SW 1271 (cell line): ENCODE measurements around the gene PTPN2.
"Not testable (repeated sequence)": the region's sequence is repeated elsewhere in the genome, so short reads cannot be mapped to it uniquely, and the experiment has no call there.

ENCODE experiments used
- DNase-seq, 2 experiments: peaks; one replicate each; lab custom pipeline; 2025; lab: John Stamatoyannopoulos, UW

Gene PTPN2

DNA sequence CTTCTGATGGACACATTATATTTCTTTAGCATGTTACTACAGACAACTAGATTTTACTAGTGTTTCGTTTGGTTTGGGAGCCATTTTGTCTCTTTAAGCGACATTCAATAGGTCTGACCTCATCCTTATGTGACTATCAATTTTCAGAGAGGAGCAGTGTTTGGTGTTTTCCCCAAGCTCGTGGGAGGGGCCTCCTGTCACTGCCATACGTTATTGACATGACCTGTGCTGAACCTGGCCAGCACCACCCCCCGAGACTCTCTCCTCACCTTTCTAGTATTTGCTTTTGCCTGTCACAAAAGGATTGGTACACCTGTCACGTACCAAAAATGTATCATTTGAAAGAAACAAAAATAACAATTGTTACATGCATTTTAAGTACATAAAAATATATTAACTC lies 111.9 kb downstream of the PTPN2 start:
- no peak for DNase-seq

GRCh38 chr18:12770469-12771219 lies 113.4 kb downstream of the PTPN2 start:
- DNase-seq: no peak

GRCh38 chr18:12769644-12770440 lies 114.2 kb downstream of the PTPN2 start:
- no peak for DNase-seq

DNA sequence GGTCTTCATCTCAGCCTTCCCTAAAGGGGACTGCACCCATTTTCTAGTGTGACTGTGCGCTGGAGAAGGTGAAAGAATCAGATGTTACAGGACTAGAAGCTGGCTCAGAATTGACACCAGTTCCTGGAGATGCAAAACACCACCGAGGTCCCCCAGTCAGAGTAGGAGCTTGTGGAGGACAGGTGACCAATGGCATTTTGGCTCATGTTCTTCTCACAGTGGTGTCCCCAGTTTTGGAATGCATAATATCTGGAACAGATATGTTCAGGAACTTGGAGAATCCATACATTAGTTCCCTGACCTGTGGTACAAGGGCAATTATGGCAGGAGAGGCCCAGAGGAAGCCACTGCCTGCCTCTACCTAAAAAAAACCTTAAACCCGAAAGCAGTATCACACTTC lies 114.9 kb downstream of the PTPN2 start:
- DNase-seq: no peak

- no peak for DNase-seq
Measured at GRCh38 chr18:12768625-12769024, 115.4 kb downstream of the PTPN2 start.

- no peak for DNase-seq
Measured at GRCh38 chr18:12767580-12768155, 116.4 kb downstream of the PTPN2 start.

DNA sequence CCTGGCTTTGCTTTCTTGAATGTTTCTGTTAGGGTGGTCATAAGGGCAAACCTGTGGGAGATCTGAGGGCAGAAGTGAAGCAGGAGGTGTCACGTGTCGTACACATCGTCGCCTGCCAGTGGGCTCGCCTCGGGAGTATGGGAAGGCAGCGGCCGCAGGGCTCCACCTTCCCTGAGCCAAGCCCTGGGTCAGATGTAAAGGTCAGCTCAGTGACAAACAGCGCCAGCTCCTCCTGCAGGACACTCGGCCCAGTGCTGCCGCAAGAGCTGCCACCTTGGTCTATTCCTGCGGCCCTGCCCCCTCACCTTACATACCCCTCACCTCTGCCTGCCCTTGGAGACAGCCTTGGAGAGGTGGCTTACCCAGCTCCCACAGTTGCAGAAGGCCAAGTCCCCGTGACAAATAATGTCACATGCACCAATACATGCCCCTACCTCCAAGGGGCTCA lies 117.0 kb downstream of the PTPN2 start:
- no peak for DNase-seq

- DNase-seq: no peak
Measured at GRCh38 chr18:12765586-12765985, 118.5 kb downstream of the PTPN2 start.

GRCh38 chr18:12765126-12765525 lies 118.9 kb downstream of the PTPN2 start:
- no peak for DNase-seq

DNA sequence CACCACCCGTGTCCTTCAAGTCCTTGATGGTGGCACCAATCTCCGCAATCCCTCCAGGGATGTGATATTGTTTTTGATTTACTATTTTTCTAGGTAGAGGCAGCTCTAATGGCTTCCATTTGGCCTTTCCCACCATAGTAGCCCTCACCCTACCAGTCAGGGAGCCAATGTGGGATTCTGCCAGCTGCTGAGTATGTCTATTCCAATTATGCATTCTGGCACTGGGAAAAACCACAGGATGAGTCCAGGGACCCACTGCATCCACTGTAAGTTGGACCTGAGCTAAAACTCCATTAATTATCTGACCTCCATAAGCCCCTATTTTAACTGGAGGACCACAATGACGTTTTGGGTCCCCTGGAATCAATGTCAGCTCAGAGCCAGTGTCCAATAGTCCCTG lies 125.5 kb downstream of the PTPN2 start:
- not testable (repeated sequence) for DNase-seq

DNA sequence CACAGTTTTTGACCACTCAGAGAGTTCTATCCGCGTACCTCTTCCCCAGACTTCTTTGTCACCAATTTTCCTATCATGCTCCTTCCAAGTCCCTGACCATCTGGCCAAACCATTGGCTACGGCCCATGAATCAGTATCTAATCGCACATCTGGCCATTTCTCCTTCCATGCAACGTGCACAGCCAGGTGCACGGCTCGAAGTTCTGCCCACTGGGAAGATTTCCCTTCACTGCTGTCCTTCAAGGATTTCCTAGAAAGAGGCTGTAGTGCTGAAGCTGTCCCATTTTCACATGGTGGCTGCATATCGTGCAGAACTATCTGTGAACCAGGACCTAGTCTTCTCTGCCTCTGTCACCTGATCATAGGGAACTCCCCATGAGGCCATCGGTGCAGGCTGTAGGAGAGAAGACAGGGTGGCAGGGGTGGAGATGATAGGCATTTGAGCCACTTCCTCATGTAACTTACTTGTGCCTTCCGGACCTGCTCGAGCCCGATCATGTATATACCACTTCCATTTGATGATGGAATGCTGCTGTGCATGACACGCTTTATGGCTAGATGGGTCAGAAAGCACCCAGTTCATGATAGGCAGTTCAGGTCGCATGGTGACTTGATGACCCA lies 127.3 kb downstream of the PTPN2 start:
- not testable (repeated sequence) for DNase-seq

DNA sequence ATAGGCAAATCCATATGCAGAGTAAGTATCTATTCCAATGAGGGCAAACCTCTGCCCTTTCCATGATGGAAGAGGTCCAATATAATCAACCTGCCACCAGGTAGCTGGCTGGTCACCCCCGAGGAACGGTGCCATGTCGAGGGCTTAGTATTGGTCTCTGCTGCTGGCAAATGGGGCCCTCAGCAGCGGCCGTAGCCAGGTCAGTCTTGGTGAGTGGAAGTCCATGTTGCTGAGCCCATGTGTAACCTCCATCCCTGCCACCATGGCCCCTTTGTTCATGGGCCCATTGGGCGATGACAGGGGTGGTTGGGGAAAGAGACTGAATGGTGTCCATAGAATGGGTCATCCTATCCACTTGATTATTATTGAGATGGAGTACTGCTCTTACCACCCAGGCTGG lies 128.4 kb downstream of the PTPN2 start:
- DNase-seq: not testable (repeated sequence)

DNA sequence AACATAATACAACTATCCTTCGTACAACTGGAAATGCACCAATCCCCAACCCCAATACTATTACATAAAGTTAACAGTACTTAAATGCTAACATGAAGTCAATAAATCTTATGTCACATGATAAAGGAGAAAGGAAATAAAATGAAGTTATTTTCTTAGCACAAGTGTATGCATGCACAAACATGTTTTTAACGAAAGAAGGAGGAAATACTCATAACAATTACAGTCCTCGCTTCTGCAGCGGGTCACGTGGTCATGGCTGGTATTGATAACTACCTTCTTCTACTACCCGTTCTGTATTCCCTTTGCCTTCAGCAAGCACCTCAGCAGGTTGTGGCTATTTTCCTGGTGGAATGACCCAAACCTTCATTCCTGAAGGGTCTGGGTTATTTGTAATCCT lies 129.5 kb downstream of the PTPN2 start:
- no peak for DNase-seq

DNA sequence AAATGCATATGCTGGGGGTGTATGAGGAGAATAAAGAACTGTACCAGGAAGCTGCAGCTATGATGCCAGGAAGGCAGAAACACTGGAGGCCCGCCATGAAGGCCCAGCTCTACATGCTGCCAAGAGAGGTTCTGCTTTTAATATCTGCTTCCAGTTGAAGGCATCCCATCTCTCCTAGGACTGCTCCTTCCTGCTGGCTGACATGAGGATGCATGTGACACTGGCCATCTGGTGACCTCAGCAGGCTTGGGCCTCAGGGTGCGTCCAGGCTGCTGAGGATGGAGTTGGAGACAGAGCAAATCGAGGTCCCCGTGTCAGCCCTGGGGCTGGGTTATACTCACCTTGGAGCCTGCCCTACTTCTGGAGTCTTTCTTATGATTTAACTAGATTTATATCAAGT lies 132.1 kb downstream of the PTPN2 start:
- no peak for DNase-seq

DNA sequence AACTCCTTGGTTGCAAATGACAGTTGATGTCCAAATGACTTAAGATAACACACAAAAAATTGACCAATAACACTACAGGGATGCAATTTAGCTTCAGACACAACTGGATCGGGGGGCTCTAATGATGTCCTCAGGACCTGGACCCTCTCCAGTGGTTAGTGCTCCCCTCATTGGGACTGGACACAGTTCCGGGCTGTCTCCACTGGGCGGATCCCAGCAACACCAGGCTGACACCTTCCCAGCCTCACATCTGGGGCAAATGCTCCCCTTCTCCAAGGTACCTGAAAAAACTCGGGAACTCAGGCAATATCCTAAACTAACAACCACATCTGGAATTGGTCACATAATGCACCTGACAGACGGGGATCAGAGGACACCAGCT lies 132.5 kb downstream of the PTPN2 start:
- no peak for DNase-seq

DNA sequence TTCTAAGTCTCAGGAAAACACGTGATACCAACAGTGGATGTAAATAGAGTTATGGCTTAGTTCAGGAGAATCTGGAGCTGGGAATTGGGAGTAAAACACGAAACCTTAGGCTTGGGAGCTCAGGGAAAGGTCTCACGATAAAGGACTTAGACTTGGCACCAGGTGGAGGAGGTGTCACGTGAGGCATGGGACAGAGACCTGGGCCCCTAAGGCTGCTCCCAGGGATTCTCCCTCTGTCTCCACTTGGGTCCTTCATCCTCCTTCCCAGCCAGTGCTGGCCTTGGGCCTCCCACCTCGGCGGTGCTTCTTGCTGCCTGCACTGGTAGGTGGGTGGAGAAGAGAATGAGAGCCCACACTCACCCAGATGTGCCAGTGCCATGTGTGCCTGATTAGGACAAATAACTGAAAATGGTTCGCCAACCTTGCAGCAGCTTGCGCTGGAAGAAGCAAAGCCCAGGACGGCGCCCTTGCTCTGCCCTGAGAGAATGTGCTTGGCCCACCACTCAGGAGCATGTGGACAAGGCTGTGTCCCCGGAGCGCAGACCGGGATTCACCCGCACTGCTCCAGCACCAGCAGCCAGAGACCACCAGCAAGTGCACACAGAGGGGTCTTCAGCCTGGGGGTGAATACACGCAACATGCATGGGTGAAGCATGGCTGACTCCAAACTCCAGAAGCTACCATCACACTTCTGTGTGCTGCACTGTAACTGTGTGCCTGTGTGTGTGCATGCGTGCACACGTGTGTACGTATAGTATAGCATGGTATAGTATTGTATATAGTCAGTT lies 133.1 kb downstream of the PTPN2 start:
- no peak for DNase-seq

GRCh38 chr18:12750076-12750714 lies 133.8 kb downstream of the PTPN2 start:
- no peak for DNase-seq

DNA sequence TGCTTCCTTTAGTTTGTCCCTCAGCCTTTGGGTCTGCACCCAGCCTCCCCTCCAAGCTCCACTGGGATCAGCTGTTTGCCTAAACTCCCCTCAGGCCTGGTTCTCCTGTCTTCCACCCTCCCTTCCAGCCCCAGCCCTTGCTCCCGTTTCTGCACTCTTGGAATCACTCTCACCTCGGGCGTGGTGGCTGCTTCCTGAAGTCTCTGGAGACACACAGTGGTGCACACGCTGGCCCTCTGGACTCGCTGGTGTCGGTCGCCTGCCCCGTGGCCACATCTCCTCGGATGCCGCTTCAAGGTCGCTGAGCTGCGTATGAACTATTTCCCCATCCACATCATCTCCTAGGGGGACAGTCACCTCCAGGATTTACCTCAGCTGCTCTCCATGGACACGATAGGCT lies 134.9 kb downstream of the PTPN2 start:
- DNase-seq: no peak

DNA sequence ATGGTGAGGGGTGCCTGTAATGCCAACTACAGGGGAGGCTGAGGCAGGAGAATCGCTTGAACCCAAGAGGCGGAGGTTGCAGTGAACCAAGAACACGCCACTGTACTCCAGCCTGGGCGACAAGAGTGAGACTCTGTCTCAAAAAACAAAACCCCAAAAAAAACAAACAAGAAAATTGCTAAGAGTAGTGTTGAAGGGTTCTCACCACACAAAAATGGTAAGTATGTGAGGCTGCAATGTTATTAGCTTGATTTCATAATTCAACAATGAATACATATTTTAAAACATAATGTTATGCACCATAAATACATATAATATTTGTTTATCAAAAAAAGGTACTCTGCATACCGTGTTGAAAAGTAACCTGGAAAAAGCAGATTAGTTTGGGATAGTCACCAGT lies 135.4 kb downstream of the PTPN2 start:
- DNase-seq: no peak

- no peak for DNase-seq
Measured at GRCh38 chr18:12747530-12748315, 136.3 kb downstream of the PTPN2 start.
